ENCODE data around the gene SLC44A5.

SLC44A5 gene

GRCh38 chr1:75338616-75339483 is 272.1 kb downstream of the SLC44A5 start:
- no peak overlapping the region for H3K4me3 ChIP-seq (ENCODE audit: low read depth, low read length)
- TF ChIP-seq CTCF (IDR thresholded peaks at IDR 0.05; ENCODE audit: low read depth, low read length): no peak
- no peak for TF ChIP-seq MAX (IDR thresholded peaks at IDR 0.05; ENCODE audit: low read depth, low read length)
- TF ChIP-seq POLR2A (IDR thresholded peaks at IDR 0.05; ENCODE audit: extremely low read depth, insufficient read length): no peak
- TF ChIP-seq MYC (IDR thresholded peaks at IDR 0.05; ENCODE audit: low read depth, low read length): no peak
- no peak for DNase-seq (ENCODE audit: low read depth)

GRCh38 chr1:75334876-75335389 is 276.0 kb downstream of the SLC44A5 start:
- no peak for TF ChIP-seq POLR2A (IDR thresholded peaks at IDR 0.05; ENCODE audit: extremely low read depth, insufficient read length)
- no peak for TF ChIP-seq CTCF (IDR thresholded peaks at IDR 0.05; ENCODE audit: low read depth, low read length)
- no peak for TF ChIP-seq MYC (IDR thresholded peaks at IDR 0.05; ENCODE audit: low read depth, low read length)
- TF ChIP-seq MAX (IDR thresholded peaks at IDR 0.05; ENCODE audit: low read depth, low read length): no peak
- DNase-seq (ENCODE audit: low read depth): no peak
- no peak overlapping the region for H3K4me3 ChIP-seq (ENCODE audit: low read depth, low read length)

GRCh38 chr1:75330624-75331023 is 280.3 kb downstream of the SLC44A5 start:
- no peak overlapping the region for H3K4me3 ChIP-seq (ENCODE audit: low read depth, low read length)
- no peak for TF ChIP-seq MYC (IDR thresholded peaks at IDR 0.05; ENCODE audit: low read depth, low read length)
- no peak for TF ChIP-seq CTCF (IDR thresholded peaks at IDR 0.05; ENCODE audit: low read depth, low read length)
- no peak for TF ChIP-seq POLR2A (IDR thresholded peaks at IDR 0.05; ENCODE audit: extremely low read depth, insufficient read length)
- no peak for TF ChIP-seq MAX (IDR thresholded peaks at IDR 0.05; ENCODE audit: low read depth, low read length)
- no peak for DNase-seq (ENCODE audit: low read depth)

- TF ChIP-seq POLR2A (IDR thresholded peaks at IDR 0.05; ENCODE audit: extremely low read depth, insufficient read length): no peak
- no peak for TF ChIP-seq CTCF (IDR thresholded peaks at IDR 0.05; ENCODE audit: low read depth, low read length)
- TF ChIP-seq MAX (IDR thresholded peaks at IDR 0.05; ENCODE audit: low read depth, low read length): no peak
- no peak for TF ChIP-seq MYC (IDR thresholded peaks at IDR 0.05; ENCODE audit: low read depth, low read length)
- DNase-seq (ENCODE audit: low read depth): no peak
- H3K4me3 ChIP-seq (ENCODE audit: low read depth, low read length): no peak overlapping the region
These were observed 282.2 kb downstream of the SLC44A5 start for GRCh38 chr1:75328691-75329090.

- TF ChIP-seq MYC (IDR thresholded peaks at IDR 0.05; ENCODE audit: low read depth, low read length) (no peak), CTCF (IDR thresholded peaks at IDR 0.05; ENCODE audit: low read depth, low read length) (no peak), POLR2A (IDR thresholded peaks at IDR 0.05; ENCODE audit: extremely low read depth, insufficient read length) (no peak)
- H3K4me3 ChIP-seq (ENCODE audit: low read depth, low read length): no peak overlapping the region
- no peak for DNase-seq (ENCODE audit: low read depth)
These were observed 283.5 kb downstream of the SLC44A5 start for GRCh38 chr1:75327395-75327794.
